ENCODE data around the gene GARNL3.

DNA sequence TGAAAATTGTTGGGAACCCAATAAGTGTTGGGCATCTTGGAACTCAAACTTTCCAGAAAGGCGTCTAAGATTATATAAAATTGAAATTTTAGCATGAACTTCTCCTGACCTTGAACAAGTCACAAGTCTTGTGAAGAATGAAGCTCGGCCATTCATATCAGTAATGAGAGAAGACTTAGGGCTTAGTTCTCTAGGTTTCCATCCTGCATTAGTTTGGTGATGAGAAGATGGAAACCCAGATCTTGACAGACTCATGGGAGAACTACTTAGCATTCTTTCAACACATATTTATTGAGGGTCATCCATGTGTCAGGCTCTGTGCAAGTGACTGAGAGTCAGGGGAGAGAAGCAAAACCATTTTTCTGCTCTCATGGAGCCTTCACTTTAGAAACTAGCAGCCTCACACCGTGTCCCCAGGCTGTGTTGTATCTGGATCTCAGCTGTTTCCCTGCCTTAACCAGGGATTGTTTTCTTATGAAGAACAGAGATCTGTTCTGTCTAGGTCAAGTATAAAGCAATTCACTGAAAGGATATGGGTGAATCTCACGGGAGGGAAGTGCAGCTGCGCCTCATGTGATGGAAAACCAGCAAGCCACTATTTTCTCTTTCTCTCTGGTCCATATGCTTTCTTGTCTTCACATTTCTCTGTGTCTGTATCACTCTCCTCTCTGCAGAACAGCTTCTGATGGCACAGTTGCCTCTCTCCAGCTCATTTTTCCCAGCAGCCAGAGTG is 3.4 kb downstream of the GARNL3 start:
- TF ChIP-seq EZH2 (conservative IDR thresholded peaks at IDR 0.05; ENCODE audit: low read depth, low read length) (no peak), ZNF121 (CRISPR knock-in tag; IDR thresholded peaks at IDR 0.05) (no peak), NFE2L1 (CRISPR knock-in tag; IDR thresholded peaks at IDR 0.05; ENCODE audit: borderline replicate concordance) (no peak), ZNF746 (CRISPR knock-in tag; IDR thresholded peaks at IDR 0.05) (no peak), POLR2A (IDR thresholded peaks at IDR 0.05; ENCODE audit: insufficient read depth in 1 of 2, low read depth in 2 of 2, low read length in 2 of 2) (no peak), CCDC6 (CRISPR knock-in tag; IDR thresholded peaks at IDR 0.05) (no peak), ZNF577 (CRISPR knock-in tag; IDR thresholded peaks at IDR 0.05; ENCODE audit: borderline replicate concordance, low read depth) (no peak), ZNF383 (CRISPR knock-in tag; IDR thresholded peaks at IDR 0.05; ENCODE audit: borderline replicate concordance) (no peak), IRF2 (CRISPR knock-in tag; IDR thresholded peaks at IDR 0.05) (no peak)
- TF ChIP-seq, protein P1, sequence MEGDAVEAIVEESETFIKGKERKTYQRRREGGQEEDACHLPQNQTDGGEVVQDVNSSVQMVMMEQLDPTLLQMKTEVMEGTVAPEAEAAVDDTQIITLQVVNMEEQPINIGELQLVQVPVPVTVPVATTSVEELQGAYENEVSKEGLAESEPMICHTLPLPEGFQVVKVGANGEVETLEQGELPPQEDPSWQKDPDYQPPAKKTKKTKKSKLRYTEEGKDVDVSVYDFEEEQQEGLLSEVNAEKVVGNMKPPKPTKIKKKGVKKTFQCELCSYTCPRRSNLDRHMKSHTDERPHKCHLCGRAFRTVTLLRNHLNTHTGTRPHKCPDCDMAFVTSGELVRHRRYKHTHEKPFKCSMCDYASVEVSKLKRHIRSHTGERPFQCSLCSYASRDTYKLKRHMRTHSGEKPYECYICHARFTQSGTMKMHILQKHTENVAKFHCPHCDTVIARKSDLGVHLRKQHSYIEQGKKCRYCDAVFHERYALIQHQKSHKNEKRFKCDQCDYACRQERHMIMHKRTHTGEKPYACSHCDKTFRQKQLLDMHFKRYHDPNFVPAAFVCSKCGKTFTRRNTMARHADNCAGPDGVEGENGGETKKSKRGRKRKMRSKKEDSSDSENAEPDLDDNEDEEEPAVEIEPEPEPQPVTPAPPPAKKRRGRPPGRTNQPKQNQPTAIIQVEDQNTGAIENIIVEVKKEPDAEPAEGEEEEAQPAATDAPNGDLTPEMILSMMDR (CRISPR knock-in tag; IDR thresholded peaks at IDR 0.05), result no peak
- TF ChIP-seq, protein P2, sequence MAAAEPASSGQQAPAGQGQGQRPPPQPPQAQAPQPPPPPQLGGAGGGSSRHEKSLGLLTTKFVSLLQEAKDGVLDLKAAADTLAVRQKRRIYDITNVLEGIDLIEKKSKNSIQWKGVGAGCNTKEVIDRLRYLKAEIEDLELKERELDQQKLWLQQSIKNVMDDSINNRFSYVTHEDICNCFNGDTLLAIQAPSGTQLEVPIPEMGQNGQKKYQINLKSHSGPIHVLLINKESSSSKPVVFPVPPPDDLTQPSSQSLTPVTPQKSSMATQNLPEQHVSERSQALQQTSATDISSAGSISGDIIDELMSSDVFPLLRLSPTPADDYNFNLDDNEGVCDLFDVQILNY (CRISPR knock-in tag; conservative IDR thresholded peaks at IDR 0.05), result no peak
